H1 (cell line): ENCODE results near the gene SORL1-AS1.

ENCODE experiments used
- CTCF ChIA-PET: fragments of 300-600 bp; sonication (Branson Sonifier 250); formaldehyde crosslinking; loops from one replicate; lab custom pipeline; 2021; ENCODE audit not compliant: partially characterized antibody; lab: Charles Lee
- POLR2A ChIA-PET: fragments of 300-600 bp; sonication (Branson Sonifier 250); formaldehyde crosslinking; loops from one replicate; lab custom pipeline; 2021; ENCODE audit warnings: inconsistent platforms; ENCODE audit not compliant: partially characterized antibody; lab: Charles Lee
- DNase-seq, 2 experiments: peaks; one replicate each; pipeline versions ENCODE4 v3.0.0 to v3.0.0-alpha.2; 2010 to 2022; ENCODE audit warnings: low spot score in 2 of 2, low read depth in 1 of 2, mixed read lengths in 1 of 2
- FAIRE-seq: peaks from 2 replicates; lab custom pipeline; 2011; peaks lifted over from hg19 to GRCh38; lab: Jason Lieb, UNC
- H2AFZ ChIP-seq: 2 replicates; pipeline ENCODE4 v1.8.1; 2012; ENCODE audit warnings: low read length, inconsistent platforms
- H2AK5ac ChIP-seq: 2 replicates; pipeline ENCODE4 v1.6.1; 2013; ENCODE audit warnings: low read depth, low read length
- H2BK120ac ChIP-seq: replicated peaks from 2 replicates; pipeline ENCODE3; 2013; ENCODE audit warnings: low read depth, low read length, inconsistent platforms
- H2BK12ac ChIP-seq: 2 replicates; pipeline ENCODE4 v1.6.1; 2013; ENCODE audit warnings: low read depth, low read length
- H2BK15ac ChIP-seq: 2 replicates; pipeline ENCODE4 v1.6.1; 2013; ENCODE audit warnings: low read length
- H2BK20ac ChIP-seq: 2 replicates; pipeline ENCODE4 v1.6.1; 2013; ENCODE audit warnings: low read length
- H2BK5ac ChIP-seq: 2 replicates; pipeline ENCODE4 v1.6.1; 2013; ENCODE audit warnings: low read depth, low read length
- H3K14ac ChIP-seq: 2 replicates; pipeline ENCODE4 v1.6.1; 2013; ENCODE audit warnings: inconsistent platforms; ENCODE audit not compliant: insufficient read length
- H3K18ac ChIP-seq: 2 replicates; pipeline ENCODE4 v1.6.1; 2013; ENCODE audit warnings: low read length; ENCODE audit errors: extremely low read depth
- H3K23ac ChIP-seq: 2 replicates; pipeline ENCODE4 v1.6.1; 2013; ENCODE audit warnings: inconsistent platforms; ENCODE audit not compliant: insufficient read length
- H3K23me2 ChIP-seq: 2 replicates; pipeline ENCODE4 v1.6.1; 2013; ENCODE audit warnings: low read depth, low read length
- H3K27ac ChIP-seq: 2 replicates; pipeline ENCODE4 v1.6.1; 2011; ENCODE audit warnings: low read depth, low read length, inconsistent platforms
- H3K27me3 ChIP-seq, 4 experiments: replicated peaks in 1 of 4; 1 replicate in 1 of 4; 2 replicates in 3 of 4; pipeline versions ENCODE4 v1.6.1 to v1.8.1; 2011 to 2013; ENCODE audit warnings: low read length in 3 of 4, mild to moderate bottlenecking in 3 of 4, inconsistent platforms in 2 of 4, mixed read lengths in 2 of 4, moderate library complexity in 1 of 4; ENCODE audit not compliant: control insufficient read depth in 3 of 4, insufficient read depth in 3 of 4; ENCODE audit errors: extremely low read depth in 1 of 4
- H3K36me3 ChIP-seq, 4 experiments: 2 replicates each; pipeline versions ENCODE4 v1.6.1 to v1.8.1; 2011 to 2013; ENCODE audit warnings: mild to moderate bottlenecking in 4 of 4, low read length in 3 of 4, moderate library complexity in 2 of 4, control low read depth in 1 of 4, inconsistent platforms in 1 of 4; ENCODE audit not compliant: insufficient read depth in 4 of 4, control insufficient read depth in 2 of 4
- H3K4ac ChIP-seq: replicated peaks from 2 replicates; pipeline ENCODE3; 2013; ENCODE audit warnings: low read length, low read depth, mixed read lengths, inconsistent platforms; ENCODE audit not compliant: insufficient read length
- H3K4me1 ChIP-seq, 4 experiments: replicated peaks in 1 of 4; 1 replicate in 1 of 4; 2 replicates in 3 of 4; pipeline versions ENCODE4 v1.6.1 to v1.8.1; 2011 to 2013; ENCODE audit warnings: low read length in 3 of 4, inconsistent platforms in 2 of 4, mixed read lengths in 1 of 4; ENCODE audit not compliant: insufficient read depth in 4 of 4, control insufficient read depth in 3 of 4
- H3K4me2 ChIP-seq, 2 experiments: 2 replicates each; pipeline versions ENCODE4 v1.6.1 to v1.8.1; 2011 to 2013; ENCODE audit warnings: low read depth in 2 of 2, low read length in 2 of 2, control low read depth in 1 of 2, inconsistent platforms in 1 of 2, mild to moderate bottlenecking in 1 of 2; ENCODE audit not compliant: insufficient read depth in 1 of 2
- H3K4me3 ChIP-seq, 4 experiments: fragments of 200-600, 300-600 bp in 1 of 4; sonication (generic), shearing (Covaris generic), sonication (Bioruptor Twin) in 1 of 4; 2 replicates each; pipeline versions ENCODE4 v1.5.1 to v1.8.1; 2011 to 2016; ENCODE audit warnings: low read length in 4 of 4, low read depth in 3 of 4, control low read depth in 2 of 4, inconsistent platforms in 2 of 4, mild to moderate bottlenecking in 2 of 4, mixed read lengths in 1 of 4, moderate library complexity in 1 of 4; ENCODE audit not compliant: insufficient read depth in 2 of 4; ENCODE audit errors: extremely low read depth in 1 of 4
- H3K56ac ChIP-seq: replicated peaks from 2 replicates; pipeline ENCODE3; 2013; ENCODE audit warnings: low read depth, mild to moderate bottlenecking, mixed read lengths, low read length, inconsistent platforms; ENCODE audit not compliant: insufficient read length
- H3K79me1 ChIP-seq: 2 replicates; pipeline ENCODE4 v1.6.1; 2013; ENCODE audit warnings: low read depth, low read length, control low read depth
- H3K79me2 ChIP-seq, 2 experiments: 2 replicates each; pipeline versions ENCODE4 v1.6.1 to v1.8.1; 2012 to 2013; ENCODE audit warnings: low read length in 2 of 2, mild to moderate bottlenecking in 2 of 2, inconsistent platforms in 1 of 2; ENCODE audit not compliant: insufficient read depth in 2 of 2, control insufficient read depth in 1 of 2
- H3K9ac ChIP-seq, 4 experiments: replicated peaks in 1 of 4; 1 replicate in 1 of 4; 2 replicates in 3 of 4; pipeline versions ENCODE4 v1.6.1 to v1.8.1; 2011 to 2013; ENCODE audit warnings: low read depth in 3 of 4, low read length in 3 of 4, control low read depth in 2 of 4, mild to moderate bottlenecking in 2 of 4, moderate library complexity in 2 of 4, inconsistent platforms in 1 of 4; ENCODE audit errors: extremely low read depth in 1 of 4
- H3K9me3 ChIP-seq, 2 experiments: 2 replicates each; pipeline versions ENCODE4 v1.6.1 to v1.8.1; 2012 to 2013; ENCODE audit warnings: mild to moderate bottlenecking in 2 of 2, moderate library complexity in 2 of 2, control low read depth in 1 of 2, inconsistent platforms in 1 of 2, low read depth in 1 of 2, low read length in 1 of 2, mixed read lengths in 1 of 2; ENCODE audit not compliant: insufficient read depth in 2 of 2
- H4K20me1 ChIP-seq, 2 experiments: replicated peaks in 1 of 2; 2 replicates each; pipeline versions ENCODE3 to v1.8.1; 2011 to 2013; ENCODE audit warnings: inconsistent platforms in 2 of 2, low read length in 2 of 2, mild to moderate bottlenecking in 1 of 2; ENCODE audit not compliant: insufficient read depth in 2 of 2, control insufficient read depth in 1 of 2
- H4K5ac ChIP-seq: 2 replicates; pipeline ENCODE4 v1.6.1; 2013; ENCODE audit warnings: low read length, low read depth, mixed read lengths, inconsistent platforms; ENCODE audit not compliant: insufficient read length
- H4K8ac ChIP-seq: 2 replicates; pipeline ENCODE4 v1.8.0; 2013; ENCODE audit warnings: mild to moderate bottlenecking, moderate library complexity, low read length, inconsistent platforms; ENCODE audit not compliant: insufficient read depth; ENCODE audit errors: extremely low read depth
- H4K91ac ChIP-seq: replicated peaks from 2 replicates; pipeline ENCODE3; 2013; ENCODE audit warnings: low read length, mixed read lengths, inconsistent platforms; ENCODE audit not compliant: insufficient read length
- ATF2 ChIP-seq: IDR thresholded peaks from 2 replicates; pipeline ENCODE4 v1.6.1; 2012; ENCODE audit warnings: low read length, inconsistent platforms
- CBX8 ChIP-seq: fragments of 300-800, 300-1000 bp; sonication (generic); IDR thresholded peaks from 2 replicates; pipeline ENCODE4 v1.7.1; 2016; ENCODE audit warnings: low read depth, low read length, borderline replicate concordance
- CHD2 ChIP-seq: IDR thresholded peaks from 2 replicates; pipeline ENCODE4 v1.6.1; 2012; ENCODE audit warnings: low read length, improper control_type of control experiment
- CREB1 ChIP-seq: IDR thresholded peaks from 2 replicates; pipeline ENCODE4 v1.6.1; 2012; ENCODE audit warnings: inconsistent platforms
- JUND ChIP-seq: IDR thresholded peaks from 2 replicates; pipeline ENCODE4 v1.6.1; 2011; ENCODE audit warnings: mild to moderate bottlenecking, improper control_type of control experiment, low read length
- POLR2A ChIP-seq, 2 experiments: IDR thresholded peaks; 1 replicate in 1 of 2; 2 replicates in 1 of 2; pipeline ENCODE4 v1.6.1; 2011; ENCODE audit warnings: low read depth in 2 of 2, low read length in 2 of 2, mild to moderate bottlenecking in 2 of 2; ENCODE audit errors: control extremely low read depth in 1 of 2
- RFX5 ChIP-seq: IDR thresholded peaks from 2 replicates; pipeline ENCODE4 v1.6.1; 2011; ENCODE audit warnings: low read depth, low read length, improper control_type of control experiment, borderline replicate concordance
- SP1 ChIP-seq: IDR thresholded peaks from 2 replicates; pipeline ENCODE4 v1.6.1; 2011; ENCODE audit warnings: low read depth, low read length
- SP2 ChIP-seq: IDR thresholded peaks from 2 replicates; pipeline ENCODE4 v1.6.1; 2012; ENCODE audit warnings: mild to moderate bottlenecking, low read length, inconsistent platforms
- USF2 ChIP-seq: IDR thresholded peaks from 2 replicates; pipeline ENCODE4 v1.6.1; 2011; ENCODE audit warnings: low read length, improper control_type of control experiment
- WGBS, 2 experiments: shearing (Covaris generic) in 1 of 2; methylation state at CpG; one replicate each; pipeline versions ENCODE4 v1.1.6 to v1.1.7; 2013 to 2015; ENCODE audit warnings: low lambda C conversion rate in 2 of 2, mixed read lengths in 2 of 2, inconsistent platforms in 1 of 2, low coverage in 1 of 2, missing lambda C conversion rate in 1 of 2; ENCODE audit not compliant: insufficient replicate concordance in 2 of 2, insufficient coverage in 1 of 2, insufficient read length in 1 of 2; ENCODE audit errors: extremely low coverage in 1 of 2, missing lambda C conversion rate in 1 of 2; 5-methylcytosine and 5-hydroxymethylcytosine counted together

SORL1-AS1 gene

GRCh38 chr11:121466063-121466794 lies 13.5 kb upstream of the SORL1-AS1 start:
- peak overlapping the region; percentile 88 for H2BK12ac ChIP-seq
- H3K4me2 ChIP-seq: peak overlapping the region; percentile 28 to 61
- peak overlapping the region; percentile 93 for H2AK5ac ChIP-seq
- peaks cover 12% of the 10 kb centered on the region for H3K79me1 ChIP-seq
- WGBS, 2 experiments: 48% methylated on average over 8 of the region's 8 CpGs; no CpG with 5 or more reads in 1 of the 2 experiments
- peaks cover 18 to 33% (median 26%) of the 10 kb centered on the region in 4 experiments for H3K4me1 ChIP-seq
- H4K8ac ChIP-seq: no peak overlapping the region; the same call in 1 of the 2 replicates
- ChIA-PET CTCF (interaction anchor here (0.6 to 2.4 kb wide), 6 partner anchors 9 to 123 kb away, joined by 3 to 11 read pairs (median 4); no protein-coding TSS in a partner anchor), POLR2A (interaction anchor here (0.8 to 4.0 kb wide), 3 partner anchors 9 to 15 kb away, joined by 3 to 16 read pairs (median 8); partner anchors contain the start of genes SORL1 and SORL1-AS1)
- H3K9ac ChIP-seq: no peak overlapping the region
- no peaks in the 10 kb centered on the region for H3K9me3 ChIP-seq
- H3K18ac ChIP-seq: peak overlapping the region; percentile 64
- no peak overlapping the region for H4K91ac ChIP-seq
- H3K23me2 ChIP-seq: no peaks in the 10 kb centered on the region
- peak overlapping the region in 1 of 4 experiments; percentile 23; a peak in 1 of 8 replicates for H3K4me3 ChIP-seq
- no peaks in the 10 kb centered on the region for H3K27me3 ChIP-seq
- peak overlapping the region; percentile 92 for H2BK5ac ChIP-seq
- peak; percentile 77 to 78 for DNase-seq
- H3K4ac ChIP-seq: no peak overlapping the region
- peak; percentile 19 for FAIRE-seq
- peak overlapping the region; percentile 89; the same call in 1 of the 2 replicates for H2BK20ac ChIP-seq
- no peak overlapping the region for H2BK120ac ChIP-seq
- peaks cover 4 to 8% (median 6%) of the 10 kb centered on the region in 4 experiments; a peak in 6 of 8 replicates for H3K36me3 ChIP-seq
- no peak overlapping the region for H3K56ac ChIP-seq
- no peak overlapping the region for H4K5ac ChIP-seq
- H4K20me1 ChIP-seq: peaks cover 0 to 2% of the 10 kb centered on the region in 2 experiments
- no peak overlapping the region for H3K23ac ChIP-seq
- no peak overlapping the region for H2AFZ ChIP-seq
- peaks cover 3 to 84% of the 10 kb centered on the region in 2 experiments; a peak in 3 of 4 replicates for H3K79me2 ChIP-seq
- peak overlapping the region; percentile 41; the same call in 1 of the 2 replicates for H3K27ac ChIP-seq
- no peak overlapping the region for H3K14ac ChIP-seq
- peak overlapping the region; percentile 67; the same call in 1 of the 2 replicates for H2BK15ac ChIP-seq
- no peak for TF ChIP-seq ATF2
- no peak for TF ChIP-seq POLR2A (IDR thresholded peaks at IDR 0.05; ENCODE audit: control extremely low read depth in 1 of 2, low read depth in 2 of 2, low read length in 2 of 2)
- peak; percentile 62 for TF ChIP-seq CREB1
- TF ChIP-seq SP2: no peak
- TF ChIP-seq USF2: no peak
- TF ChIP-seq SP1: peak; percentile 73; the same call in 1 of the 2 replicates
- TF ChIP-seq JUND: peak; percentile 88
- no peak for TF ChIP-seq CHD2
- no peak for TF ChIP-seq RFX5
- no peak for TF ChIP-seq CBX8
